Lower lobe of right lung (tissue), 2 donors: Measurements from ENCODE around the gene ZNF846. TPM values are rescaled to one million over a fixed set of nuclear protein-coding genes. Genes with fewer than 3 reads are reported as not detected.
A peak's percentile ranks its signal among the peaks of the same experiment; 100 is the strongest.

Experiments
- ATAC-seq, 2 donors: fragments of 200-7000 bp; cut with Tn5 transposase; one replicate each; pipeline ENCODE4 v1.9.1; 2020 to 2022; ENCODE audit warnings: mild to moderate bottlenecking in 2 of 2, moderate library complexity in 2 of 2
- DNase-seq: peaks from one replicate; pipeline ENCODE4 v3.0.0-alpha.2; 2020
- H3K27ac ChIP-seq: fragments of 200-600 bp; one replicate; pipeline ENCODE4 v1.8.0; 2022
- H3K27me3 ChIP-seq: fragments of 200-600 bp; one replicate; pipeline ENCODE4 v1.8.0; 2022; ENCODE audit warnings: low read depth
- H3K36me3 ChIP-seq: fragments of 200-600 bp; one replicate; pipeline ENCODE4 v1.8.0; 2022; ENCODE audit warnings: mild to moderate bottlenecking
- H3K4me1 ChIP-seq: fragments of 200-600 bp; one replicate; pipeline ENCODE4 v1.8.0; 2022
- H3K4me3 ChIP-seq: fragments of 200-600 bp; one replicate; pipeline ENCODE4 v1.8.0; 2022; ENCODE audit warnings: mild to moderate bottlenecking
- H3K9me3 ChIP-seq: fragments of 200-600 bp; one replicate; pipeline ENCODE4 v1.8.0; 2022
- CTCF ChIP-seq: fragments of 200-600 bp; IDR thresholded peaks from one replicate; pipeline ENCODE4 v1.8.0; 2022; ENCODE audit warnings: antibody characterized with exemption, mild to moderate bottlenecking
- intact Hi-C: fragments of 100-400 bp; cut with DNase I; formaldehyde crosslinking; loops from one replicate; pipeline ENCODE4 v1.11.0; 2022
- total RNA-seq: library from RNA; stranded (reverse); fragmentation: NEBNext Ultra II Directional; extraction: Animal tissue kit (Norgen Biotek cat#: 25700); gene quantifications from one replicate; pipeline ENCODE4 v1.2.1, GENCODE V29; 2021
- donor health status: DM: no; HTN: yes; CAD: no; lungs with severe emphysema.

ZNF846 gene
- total RNA-seq, 1 donor from 2014 or later: 14.7 TPM

DNA sequence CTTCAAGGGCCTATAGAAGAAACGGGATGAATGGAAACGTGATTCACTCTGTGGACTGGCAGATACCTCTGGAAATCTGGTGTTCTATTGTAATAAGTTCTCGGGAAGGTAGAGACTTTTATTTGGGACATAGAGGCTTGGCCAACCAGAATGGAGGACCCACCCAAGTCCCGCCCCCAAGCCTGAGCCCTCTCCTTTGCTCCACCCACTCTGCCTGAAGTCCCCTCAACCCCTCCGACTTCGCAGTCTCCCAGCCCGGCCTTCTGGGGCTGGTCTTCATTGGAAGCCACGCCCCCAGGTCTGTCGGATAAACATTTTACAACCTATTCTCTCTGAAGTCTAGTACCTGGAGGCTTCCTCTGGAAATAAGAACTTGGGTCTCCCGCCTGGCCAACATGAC is 33.4 kb upstream of the ZNF846 start:
- Histone ChIP-seq H3K9me3 (no peaks in the 10 kb centered on the region), H3K36me3 (peaks cover 16% of the 10 kb centered on the region), H3K27ac (no peak overlapping the region), H3K4me1 (no peaks in the 10 kb centered on the region), H3K4me3 (no peak overlapping the region), H3K27me3 (no peaks in the 10 kb centered on the region)
- no peak for DNase-seq
- no peak for ATAC-seq
- TF ChIP-seq CTCF: no peak
- intact Hi-C loops: no loop called here

DNA sequence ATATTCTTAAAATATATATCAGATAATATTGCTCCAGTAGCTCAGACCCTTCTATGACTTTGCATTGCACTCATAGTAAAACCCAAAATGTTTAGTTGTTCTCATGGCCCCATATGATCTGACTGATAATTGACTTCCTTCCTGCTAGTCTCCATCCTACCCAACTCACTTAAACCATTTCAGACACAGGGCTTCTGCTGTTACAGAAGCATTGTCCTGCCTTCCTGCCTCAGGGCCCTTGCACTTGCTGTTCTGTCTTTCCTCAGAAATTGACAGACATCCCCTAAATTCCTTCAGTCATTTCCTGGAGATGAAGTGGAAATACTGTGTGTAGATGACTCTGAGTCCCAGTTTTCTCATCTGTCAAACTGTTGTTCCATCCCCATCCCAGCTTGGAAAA is 30.6 kb upstream of the ZNF846 start:
- no peaks in the 10 kb centered on the region for H3K36me3 ChIP-seq
- DNase-seq (no peak), ATAC-seq (no peak)
- no peak overlapping the region for H3K27ac ChIP-seq
- no peaks in the 10 kb centered on the region for H3K9me3 ChIP-seq
- H3K4me3 ChIP-seq: no peak overlapping the region
- no peaks in the 10 kb centered on the region for H3K4me1 ChIP-seq
- intact Hi-C loops: loop anchor here (10.0 kb wide), 1 partner anchor 174 kb away; the partner anchor contains the start of gene ZNF561
- no peaks in the 10 kb centered on the region for H3K27me3 ChIP-seq
- no peak for TF ChIP-seq CTCF

GRCh38 chr19:9797871-9798270 is 29.3 kb upstream of the ZNF846 start:
- Histone ChIP-seq H3K4me3 (no peak overlapping the region), H3K36me3 (no peaks in the 10 kb centered on the region), H3K9me3 (no peaks in the 10 kb centered on the region), H3K27ac (no peak overlapping the region), H3K27me3 (no peaks in the 10 kb centered on the region), H3K4me1 (no peaks in the 10 kb centered on the region)
- no peak for ATAC-seq
- intact Hi-C loops: loop anchor here (10.0 kb wide), 1 partner anchor 173 kb away; the partner anchor contains the start of gene ZNF561
- no peak for DNase-seq
- TF ChIP-seq CTCF: no peak

DNA sequence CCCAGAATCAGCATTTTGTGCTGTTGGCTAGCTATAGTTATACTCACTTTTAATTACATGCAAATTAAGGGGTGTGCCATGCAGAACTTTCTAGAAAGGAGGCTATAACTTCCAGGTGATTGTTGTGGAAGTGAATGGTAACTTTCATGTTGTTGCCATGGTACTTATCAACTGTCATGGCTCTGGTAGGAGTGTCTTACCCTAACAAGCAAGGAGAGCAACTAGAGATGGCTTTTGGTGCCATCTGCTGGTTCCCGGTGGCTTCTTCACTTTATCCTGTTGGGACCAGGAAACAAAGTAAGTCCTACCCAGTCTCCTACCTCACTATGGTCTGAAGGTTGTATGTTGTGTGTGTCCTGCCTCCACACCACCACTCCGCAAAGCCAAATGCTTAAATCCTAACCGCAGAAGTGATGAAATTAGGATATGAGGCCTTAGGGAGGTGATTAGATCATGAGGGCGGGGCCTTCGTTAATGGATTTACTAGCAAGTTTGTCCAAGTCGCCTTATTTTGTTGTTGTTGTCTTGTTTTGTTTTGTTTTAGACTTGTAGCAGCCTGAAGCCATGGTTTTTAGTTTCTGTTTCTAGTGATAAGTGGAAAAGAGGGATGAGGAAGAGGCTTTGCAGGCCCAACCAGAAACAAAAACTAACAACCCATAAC is 27.7 kb upstream of the ZNF846 start:
- Histone ChIP-seq H3K27ac (peak overlapping the region; percentile 15), H3K36me3 (no peaks in the 10 kb centered on the region), H3K27me3 (no peaks in the 10 kb centered on the region), H3K9me3 (no peaks in the 10 kb centered on the region), H3K4me3 (no peak overlapping the region), H3K4me1 (no peaks in the 10 kb centered on the region)
- ATAC-seq: peak; percentile 28 to 46
- peak; percentile 81 for TF ChIP-seq CTCF
- intact Hi-C loops: loop anchor here (10.0 kb wide), 1 partner anchor 171 kb away; the partner anchor contains the start of gene ZNF561
- peak; percentile 81 for DNase-seq

- peak; percentile 37 to 44 for ATAC-seq
- intact Hi-C loops: loop anchor here (10.0 kb wide), 1 partner anchor 168 kb away; the partner anchor contains the start of gene ZNF561
These were observed 24.6 kb upstream of the ZNF846 start for GRCh38 chr19:9793071-9793591.

More at GRCh38 chr19:9793071-9793591, 24.6 kb upstream of the ZNF846 start:
- TF ChIP-seq CTCF: no peak
- H3K27me3 ChIP-seq: no peaks in the 10 kb centered on the region
- no peaks in the 10 kb centered on the region for H3K36me3 ChIP-seq
- H3K9me3 ChIP-seq: no peaks in the 10 kb centered on the region
- peak; percentile 78 for DNase-seq
- H3K4me3 ChIP-seq: peak overlapping the region; percentile 67
- peak overlapping the region; percentile 88 for H3K27ac ChIP-seq
- no peaks in the 10 kb centered on the region for H3K4me1 ChIP-seq
